GM23248 (cell line): ENCODE results near the gene ULK3. TPM values are rescaled to one million over a fixed set of nuclear protein-coding genes. Genes with fewer than 3 reads are reported as not detected.

Experiments
- DNase-seq: peaks from one replicate; pipeline ENCODE4 v3.0.0-alpha.2; 2015
- H2AFZ ChIP-seq: fragments of 200-600 bp; sonication (generic); 2 replicates; pipeline ENCODE4 v1.6.1; 2016; ENCODE audit warnings: antibody characterized with exemption
- H3F3A ChIP-seq: fragments of 200-600 bp; sonication (generic); 2 replicates; pipeline ENCODE4 v1.6.1; 2016; ENCODE audit warnings: mild to moderate bottlenecking, antibody characterized with exemption, mixed run types; ENCODE audit not compliant: insufficient read depth
- H3K27ac ChIP-seq: fragments of 200-600 bp; sonication (generic); 2 replicates; pipeline ENCODE4 v1.5.1; 2016; ENCODE audit warnings: mild to moderate bottlenecking
- H3K27me3 ChIP-seq: fragments of 200-600 bp; sonication (generic); replicated peaks from 2 replicates; pipeline ENCODE4 v1.6.1; 2016; ENCODE audit warnings: mild to moderate bottlenecking; ENCODE audit not compliant: insufficient read depth
- H3K36me3 ChIP-seq: fragments of 200-600 bp; sonication (generic); 2 replicates; pipeline ENCODE4 v1.6.1; 2016; ENCODE audit warnings: low read depth, mild to moderate bottlenecking
- H3K4me1 ChIP-seq: fragments of 200-600 bp; sonication (generic); 2 replicates; pipeline ENCODE4 v1.6.1; 2016; ENCODE audit warnings: mild to moderate bottlenecking; ENCODE audit not compliant: insufficient read depth
- H3K4me2 ChIP-seq: fragments of 200-600 bp; sonication (generic); one replicate; pipeline ENCODE4 v1.6.1; 2016; ENCODE audit warnings: mild to moderate bottlenecking; ENCODE audit not compliant: unreplicated experiment
- H3K4me3 ChIP-seq: fragments of 200-600 bp; sonication (generic); 2 replicates; pipeline ENCODE4 v1.5.1; 2016; ENCODE audit warnings: mild to moderate bottlenecking
- H3K79me2 ChIP-seq: fragments of 200-600 bp; sonication (generic); 2 replicates; pipeline ENCODE4 v1.6.1; 2016; ENCODE audit warnings: mild to moderate bottlenecking; ENCODE audit not compliant: insufficient read depth
- H3K9ac ChIP-seq: fragments of 200-600 bp; sonication (generic); 2 replicates; pipeline ENCODE4 v1.6.1; 2016; ENCODE audit warnings: mild to moderate bottlenecking
- H3K9me2 ChIP-seq: fragments of 200-600 bp; sonication (generic); 2 replicates; pipeline ENCODE4 v1.6.1; 2016; ENCODE audit warnings: mixed run types, mild to moderate bottlenecking, moderate library complexity; ENCODE audit not compliant: insufficient read depth
- H3K9me3 ChIP-seq: fragments of 200-600 bp; sonication (generic); one replicate; pipeline ENCODE4 v1.6.1; 2017; ENCODE audit warnings: low read depth
- H4K20me1 ChIP-seq: fragments of 200-600 bp; sonication (generic); 2 replicates; pipeline ENCODE4 v1.6.0; 2016; ENCODE audit not compliant: insufficient read depth
- EZH2 ChIP-seq: fragments of 200-600 bp; sonication (generic); IDR thresholded peaks from 2 replicates; pipeline ENCODE4 v1.6.1; 2018; ENCODE audit warnings: antibody characterized with exemption, mild to moderate bottlenecking; ENCODE audit not compliant: insufficient read depth, poor library complexity, severe bottlenecking
- EZH2phosphoT487 ChIP-seq: fragments of 200-600 bp; sonication (generic); IDR thresholded peaks from 2 replicates; pipeline ENCODE4 v1.6.1; 2018; ENCODE audit warnings: antibody characterized with exemption, moderate library complexity, mild to moderate bottlenecking, low read depth; ENCODE audit not compliant: insufficient read depth
- WGBS, 2 experiments: methylation state at CpG; one replicate each; pipeline ENCODE4 v1.1.6; 2015 to 2017; ENCODE audit warnings: low lambda C conversion rate in 2 of 2, low coverage in 1 of 2; ENCODE audit errors: missing lambda C conversion rate in 2 of 2; 5-methylcytosine and 5-hydroxymethylcytosine counted together
- in situ Hi-C: fragments of 300-500 bp; cut with MboI; formaldehyde crosslinking; loops from 2 replicates; pipeline ENCODE4 v1.15.0; 2020
- polyA plus RNA-seq: library from polyadenylated mRNA; unstranded; fragments of >200 nt; fragmentation: Nextera tagmentation; extraction: Ambion mirVana; gene quantifications from 2 replicates; pipeline ENCODE4 v1.2.1, GENCODE V29; 2016
- total RNA-seq: library from RNA; depleted of rRNA; stranded (reverse); fragments of >200 nt; shearing (Covaris generic); gene quantifications from 2 replicates; pipeline ENCODE4 v1.2.3, GENCODE V29; 2014

The ULK3 gene
- total and polyA plus RNA-seq, 2 experiments from 2014 or later, result 14.6 to 30.3 TPM

- no peaks in the 10 kb centered on the region for H3K9me3 ChIP-seq
- no peaks in the 10 kb centered on the region for H3K79me2 ChIP-seq
- TF ChIP-seq EZH2phosphoT487 (no peak), EZH2 (no peak)
- 0 out of 2 replicates have a peak, but pooled peaks cover 6% of the 10 kb centered on the region for H3K27me3 ChIP-seq
- H3K4me2 ChIP-seq, result no peak overlapping the region
- H3F3A ChIP-seq, result no peaks in the 10 kb centered on the region
- no peaks in the 10 kb centered on the region for H3K36me3 ChIP-seq
- no peak overlapping the region for H3K9ac ChIP-seq
- H3K4me1 ChIP-seq, result no peaks in the 10 kb centered on the region; the same call in 1 of the 2 replicates
- WGBS, 2 experiments, result 91 to 95% methylated on average over 5 of the region's 5 CpGs
- no peak overlapping the region for H3K4me3 ChIP-seq
- no peak for DNase-seq
- H3K9me2 ChIP-seq, result no peaks in the 10 kb centered on the region
- in situ Hi-C loops, result no loop called here
- no peaks in the 10 kb centered on the region for H4K20me1 ChIP-seq
- no peak overlapping the region for H3K27ac ChIP-seq
- H2AFZ ChIP-seq, result no peak overlapping the region
These were observed 22.9 kb downstream of the ULK3 start for GRCh38 chr15:74820056-74820455.

- DNase-seq, result peak; percentile 60
- H3K9ac ChIP-seq, result no peak overlapping the region
- no peaks in the 10 kb centered on the region for H4K20me1 ChIP-seq
- 23 to 25% methylated on average over 9 of the region's 9 CpGs for WGBS, 2 experiments
- H3K4me2 ChIP-seq, result no peak overlapping the region
- no peak overlapping the region for H3K27ac ChIP-seq
- no peaks in the 10 kb centered on the region for H3K27me3 ChIP-seq
- no peaks in the 10 kb centered on the region for H3F3A ChIP-seq
- no peaks in the 10 kb centered on the region; the same call in 1 of the 2 replicates for H3K4me1 ChIP-seq
- no peak overlapping the region for H3K4me3 ChIP-seq
- H3K79me2 ChIP-seq, result no peaks in the 10 kb centered on the region
- no peak overlapping the region for H2AFZ ChIP-seq
- no peaks in the 10 kb centered on the region for H3K36me3 ChIP-seq
- in situ Hi-C loops, result no loop called here
- TF ChIP-seq EZH2phosphoT487, result no peak
- no peak for TF ChIP-seq EZH2
- H3K9me2 ChIP-seq, result no peaks in the 10 kb centered on the region
- H3K9me3 ChIP-seq, result no peaks in the 10 kb centered on the region
These were observed 25.6 kb downstream of the ULK3 start for GRCh38 chr15:74817370-74817737.

DNA sequence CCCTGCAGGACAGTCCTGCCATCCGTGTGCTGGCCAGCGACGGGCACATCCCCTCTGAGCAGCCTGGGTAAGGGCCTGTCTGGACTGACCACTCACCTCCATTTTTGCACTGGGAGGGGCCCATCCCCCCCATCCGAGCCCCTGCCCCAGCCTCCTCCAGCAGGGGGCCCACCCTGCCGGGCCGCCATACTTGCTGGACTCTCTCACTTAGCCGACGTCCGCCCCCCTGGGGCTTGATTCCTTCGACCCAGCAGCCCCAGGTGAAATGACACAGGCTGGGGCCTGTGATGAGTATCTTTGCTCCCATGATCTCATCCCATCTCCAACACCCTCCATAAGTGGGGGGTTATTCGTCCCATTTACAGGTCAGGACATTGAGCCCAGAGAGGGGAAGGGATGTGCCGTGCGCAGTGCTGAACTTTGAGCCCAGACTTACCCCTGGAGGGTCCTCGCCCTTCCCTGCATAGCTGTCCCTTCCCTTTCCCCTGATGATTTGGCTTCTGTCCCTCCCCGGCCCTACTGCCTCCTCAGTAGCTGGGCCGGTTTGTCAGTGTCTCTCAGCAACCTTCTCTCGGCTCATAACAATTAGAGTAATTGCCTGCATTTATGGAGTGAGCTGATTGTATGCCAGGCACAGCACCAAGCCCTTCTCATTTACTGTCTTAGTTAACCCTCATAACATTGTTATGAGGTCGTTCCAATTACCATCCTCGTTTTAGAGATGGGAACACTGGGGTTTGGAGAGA is 26.2 kb downstream of the ULK3 start:
- DNase-seq, result no peak
- TF ChIP-seq EZH2phosphoT487 (no peak), EZH2 (no peak)
- H3K27ac ChIP-seq, result no peak overlapping the region
- no peaks in the 10 kb centered on the region for H3K27me3 ChIP-seq
- H3K4me1 ChIP-seq, result no peaks in the 10 kb centered on the region; the same call in 1 of the 2 replicates
- H4K20me1 ChIP-seq, result no peaks in the 10 kb centered on the region
- no peaks in the 10 kb centered on the region for H3F3A ChIP-seq
- H3K79me2 ChIP-seq, result no peaks in the 10 kb centered on the region
- H3K4me3 ChIP-seq, result no peak overlapping the region
- no peaks in the 10 kb centered on the region for H3K9me2 ChIP-seq
- H3K4me2 ChIP-seq, result no peak overlapping the region
- H3K36me3 ChIP-seq, result no peaks in the 10 kb centered on the region
- in situ Hi-C loops, result no loop called here
- no peak overlapping the region for H2AFZ ChIP-seq
- 39 to 42% methylated on average over 16 to 19 of the region's 19 CpGs for WGBS, 2 experiments
- H3K9me3 ChIP-seq, result no peaks in the 10 kb centered on the region
- H3K9ac ChIP-seq, result no peak overlapping the region

- no peak for TF ChIP-seq EZH2phosphoT487
- no peak for TF ChIP-seq EZH2
- no peaks in the 10 kb centered on the region for H3F3A ChIP-seq
- H3K27ac ChIP-seq, result no peak overlapping the region
- H3K4me2 ChIP-seq, result no peak overlapping the region
- in situ Hi-C loops, result no loop called here
- H3K36me3 ChIP-seq, result no peaks in the 10 kb centered on the region
- H4K20me1 ChIP-seq, result no peaks in the 10 kb centered on the region
- H3K9me3 ChIP-seq, result no peaks in the 10 kb centered on the region
- H3K79me2 ChIP-seq, result no peaks in the 10 kb centered on the region
- H3K4me1 ChIP-seq, result no peaks in the 10 kb centered on the region; the same call in 1 of the 2 replicates
- H3K9ac ChIP-seq, result no peak overlapping the region
- H3K27me3 ChIP-seq, result no peaks in the 10 kb centered on the region
- no peak for DNase-seq
- WGBS, 2 experiments, result 85 to 87% methylated on average over 12 to 15 of the region's 15 CpGs
- H3K4me3 ChIP-seq, result no peak overlapping the region
- no peaks in the 10 kb centered on the region for H3K9me2 ChIP-seq
- no peak overlapping the region for H2AFZ ChIP-seq
These were observed 27.0 kb downstream of the ULK3 start for GRCh38 chr15:74815961-74816360.
